BE2C (cell line): Measurements from ENCODE around the gene OR6A2. TPM values are rescaled to one million over a fixed set of nuclear protein-coding genes. Genes with fewer than 3 reads are reported as not detected.

ENCODE experiments used
- DNase-seq: peaks from one replicate; pipeline ENCODE4 v3.0.0-alpha.2; 2020
- H3K27me3 ChIP-seq: fragments of 250-450 bp; sonication (Bioruptor Pico); 2 replicates; pipeline ENCODE4 v1.5.1; 2020; ENCODE audit warnings: mild to moderate bottlenecking
- H3K36me3 ChIP-seq: fragments of 250-450 bp; sonication (Bioruptor Pico); 2 replicates; pipeline ENCODE4 v1.5.1; 2020; ENCODE audit warnings: mild to moderate bottlenecking
- H3K4me1 ChIP-seq: fragments of 250-450 bp; sonication (Bioruptor Pico); 2 replicates; pipeline ENCODE4 v1.5.1; 2020
- H3K4me3 ChIP-seq: 2 replicates; pipeline ENCODE4 v1.5.1; 2011; ENCODE audit warnings: low read depth, low read length
- H3K9me3 ChIP-seq: fragments of 250-450 bp; sonication (Bioruptor Pico); 2 replicates; pipeline ENCODE4 v1.5.1; 2020
- polyA plus RNA-seq: library from polyadenylated mRNA; unstranded; fragments of >200 nt; gene quantifications from one replicate; pipeline ENCODE4 v1.2.1, GENCODE V29; 2012; ENCODE audit warnings: low read depth, missing spikeins; ENCODE audit not compliant: insufficient read length, insufficient read depth
- TF ChIP-seq, protein P1 (sequence below): IDR thresholded peaks from 2 replicates; pipeline ENCODE4 v1.5.1; 2012; ENCODE audit warnings: mild to moderate bottlenecking, low read depth, low read length

Gene OR6A2
- polyA plus RNA-seq = not detected

DNA sequence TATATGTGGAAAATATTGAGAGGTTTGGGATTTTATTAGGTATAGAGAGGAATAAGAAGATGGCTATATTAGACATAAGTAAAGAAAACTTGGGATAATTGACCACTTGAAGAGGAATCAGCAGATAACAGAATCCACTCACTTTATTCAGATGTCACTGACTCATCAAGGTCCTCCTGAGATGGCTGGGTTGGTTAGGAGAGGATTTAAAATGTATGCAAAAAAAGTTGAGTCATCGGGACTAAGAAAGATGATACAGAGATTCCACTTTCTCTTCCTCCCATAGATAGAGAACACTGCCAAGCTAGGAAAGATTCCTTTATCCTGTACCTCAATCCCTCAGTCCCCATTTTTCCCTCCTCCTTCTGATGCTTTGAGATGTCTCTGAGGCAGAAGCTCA lies at the start of gene OR6A2:
Gene OR6A2, minus strand, starts transcription at position 288 of the 400 bp plus-strand sequence. CDS start 3,981 bp downstream, outside the sequence.
- TF ChIP-seq, protein P1, sequence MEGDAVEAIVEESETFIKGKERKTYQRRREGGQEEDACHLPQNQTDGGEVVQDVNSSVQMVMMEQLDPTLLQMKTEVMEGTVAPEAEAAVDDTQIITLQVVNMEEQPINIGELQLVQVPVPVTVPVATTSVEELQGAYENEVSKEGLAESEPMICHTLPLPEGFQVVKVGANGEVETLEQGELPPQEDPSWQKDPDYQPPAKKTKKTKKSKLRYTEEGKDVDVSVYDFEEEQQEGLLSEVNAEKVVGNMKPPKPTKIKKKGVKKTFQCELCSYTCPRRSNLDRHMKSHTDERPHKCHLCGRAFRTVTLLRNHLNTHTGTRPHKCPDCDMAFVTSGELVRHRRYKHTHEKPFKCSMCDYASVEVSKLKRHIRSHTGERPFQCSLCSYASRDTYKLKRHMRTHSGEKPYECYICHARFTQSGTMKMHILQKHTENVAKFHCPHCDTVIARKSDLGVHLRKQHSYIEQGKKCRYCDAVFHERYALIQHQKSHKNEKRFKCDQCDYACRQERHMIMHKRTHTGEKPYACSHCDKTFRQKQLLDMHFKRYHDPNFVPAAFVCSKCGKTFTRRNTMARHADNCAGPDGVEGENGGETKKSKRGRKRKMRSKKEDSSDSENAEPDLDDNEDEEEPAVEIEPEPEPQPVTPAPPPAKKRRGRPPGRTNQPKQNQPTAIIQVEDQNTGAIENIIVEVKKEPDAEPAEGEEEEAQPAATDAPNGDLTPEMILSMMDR = no peak

DNA sequence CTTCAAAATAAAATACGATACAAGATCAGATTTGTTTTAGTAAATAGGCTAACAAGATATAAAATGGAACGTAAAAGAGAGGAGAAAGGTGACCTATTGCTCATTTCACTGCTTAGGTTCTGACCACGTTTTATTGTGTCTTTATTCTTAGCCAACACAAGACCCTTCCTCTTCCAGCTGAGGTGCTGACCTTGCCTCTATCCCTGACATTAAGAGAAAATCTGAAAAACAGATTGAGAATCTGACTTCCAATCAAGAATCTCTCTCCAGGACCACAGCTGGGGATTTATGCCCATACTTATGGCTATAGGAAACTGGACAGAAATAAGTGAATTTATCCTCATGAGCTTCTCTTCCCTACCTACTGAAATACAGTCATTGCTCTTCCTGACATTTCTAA lies 45.9 kb upstream of the OR6A2 start, which contains the start of gene OR10A5:
Gene OR10A5, plus strand, starts transcription at position 301 of the 400 bp plus-strand sequence. Its CDS starts 0 bp downstream, at position 301.
- Histone ChIP-seq H3K4me3 (no peak within 1 kb of the TSS), H3K36me3 (no peaks in the 10 kb centered on the region), H3K4me1 (no peaks in the 10 kb centered on the region), H3K9me3 (no peaks in the 10 kb centered on the region), H3K27me3 (no peaks in the 10 kb centered on the region)
- TF ChIP-seq, protein P1 = no peak
- DNase-seq = no peak

More for the DNA sequence above, at the start of gene OR6A2:
- Histone ChIP-seq H3K9me3 (no peaks in the 10 kb centered on the region), H3K4me1 (no peaks in the 10 kb centered on the region), H3K4me3 (no peak within 1 kb of the TSS), H3K36me3 (no peaks in the 10 kb centered on the region), H3K27me3 (no peaks in the 10 kb centered on the region)
- DNase-seq = no peak

DNA sequence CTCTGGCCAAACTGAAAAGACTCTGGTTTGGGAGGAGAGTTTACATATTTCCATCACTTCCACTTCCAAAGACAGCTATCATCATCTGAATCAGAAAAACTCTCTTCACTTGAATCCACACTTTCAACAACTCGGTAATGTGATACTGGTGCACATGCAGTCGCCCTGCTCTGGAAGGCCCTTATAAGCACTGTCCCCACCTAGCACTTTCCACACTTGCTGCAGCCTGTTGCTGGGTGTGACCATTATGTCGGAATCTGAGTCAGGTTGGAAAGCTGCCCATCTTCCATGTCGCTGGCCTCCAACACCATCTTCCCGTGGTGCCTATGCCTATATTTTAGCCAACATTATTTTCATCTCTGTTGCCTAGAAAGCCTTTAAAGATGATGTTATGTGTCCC lies 44.9 kb upstream of the OR6A2 start:
- TF ChIP-seq, protein P1 = no peak
- no peaks in the 10 kb centered on the region for H3K9me3 ChIP-seq
- H3K27me3 ChIP-seq = no peaks in the 10 kb centered on the region
- H3K4me3 ChIP-seq = no peak overlapping the region
- no peaks in the 10 kb centered on the region for H3K36me3 ChIP-seq
- no peak for DNase-seq
- H3K4me1 ChIP-seq = no peaks in the 10 kb centered on the region

DNA sequence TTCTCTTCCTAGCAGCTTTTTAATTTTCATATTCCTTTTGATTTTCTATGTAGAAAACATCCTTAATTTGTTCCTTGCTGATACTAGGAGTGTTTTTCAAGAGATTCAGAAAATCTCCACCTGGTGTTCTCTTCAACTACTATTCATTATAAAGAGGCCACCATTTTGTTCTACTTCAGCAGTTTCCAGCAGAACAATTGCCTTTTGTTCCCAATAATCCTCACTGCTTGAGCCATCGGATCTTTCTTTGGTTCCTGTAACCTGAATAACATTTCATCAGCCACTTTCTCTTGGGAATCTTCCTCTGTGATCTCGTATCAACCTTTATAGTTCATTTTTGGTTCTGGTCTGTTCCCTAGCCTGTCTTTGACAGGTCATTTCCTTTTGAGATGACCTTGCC lies 44.2 kb upstream of the OR6A2 start:
- DNase-seq = no peak
- Histone ChIP-seq H3K9me3 (no peaks in the 10 kb centered on the region), H3K36me3 (no peaks in the 10 kb centered on the region), H3K4me1 (no peaks in the 10 kb centered on the region), H3K4me3 (no peak overlapping the region), H3K27me3 (no peaks in the 10 kb centered on the region)
- TF ChIP-seq, protein P1 = no peak

DNA sequence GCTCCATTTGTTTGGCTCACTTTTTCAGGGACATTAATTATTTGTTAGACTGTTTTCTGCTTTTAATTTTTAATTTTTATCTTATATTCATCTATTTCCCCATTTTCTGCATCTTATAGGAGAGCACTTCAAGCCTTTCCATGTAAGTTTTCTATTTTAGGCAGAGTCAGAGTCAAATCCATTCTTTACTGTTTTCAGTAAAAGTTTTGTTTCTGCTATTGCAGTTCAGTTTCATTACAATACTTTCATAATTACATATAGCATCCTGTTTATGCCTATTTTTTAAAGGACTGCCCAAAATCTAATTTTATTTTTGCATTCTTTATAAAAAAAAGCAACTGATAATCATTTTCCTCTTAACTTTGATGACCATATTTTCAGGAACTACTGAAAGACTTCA lies 42.2 kb upstream of the OR6A2 start:
- H3K4me3 ChIP-seq = no peak overlapping the region
- no peaks in the 10 kb centered on the region for H3K36me3 ChIP-seq
- no peaks in the 10 kb centered on the region for H3K4me1 ChIP-seq
- DNase-seq = no peak
- no peaks in the 10 kb centered on the region for H3K27me3 ChIP-seq
- TF ChIP-seq, protein P1 = no peak
- H3K9me3 ChIP-seq = no peaks in the 10 kb centered on the region

DNA sequence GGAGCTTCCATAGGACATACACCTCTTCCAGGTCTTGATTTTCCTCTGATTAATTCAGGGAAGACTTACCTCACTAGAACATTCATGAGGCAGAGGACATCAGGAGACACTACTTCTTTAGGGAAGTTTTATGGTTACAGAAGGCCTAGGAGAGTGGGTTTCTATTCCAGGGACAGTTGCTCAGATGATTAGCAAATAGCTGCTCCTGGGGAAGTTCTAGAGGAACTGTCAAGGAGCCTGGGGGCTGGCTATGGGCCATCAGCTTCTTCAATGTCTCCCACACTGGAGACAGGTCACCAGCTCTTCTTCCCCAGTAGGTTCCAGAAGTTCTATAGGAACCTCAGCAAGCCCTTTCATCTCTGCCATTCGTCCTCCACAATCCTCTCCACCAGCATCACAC lies 34.5 kb upstream of the OR6A2 start:
- TF ChIP-seq, protein P1 = no peak
- DNase-seq = no peak
- H3K27me3 ChIP-seq = no peaks in the 10 kb centered on the region
- H3K4me3 ChIP-seq = no peak overlapping the region
- H3K4me1 ChIP-seq = no peaks in the 10 kb centered on the region
- no peaks in the 10 kb centered on the region for H3K36me3 ChIP-seq
- no peaks in the 10 kb centered on the region for H3K9me3 ChIP-seq
